ENCODE measurements around the gene PDLIM3.

GRCh38 chr4:185540487-185541120 is 5.3 kb upstream of the PDLIM3 start:
- TF ChIP-seq ZFP30 (CRISPR knock-in tag; IDR thresholded peaks at IDR 0.05; ENCODE audit: borderline replicate concordance) = no peak
- no peak for TF ChIP-seq RBBP5 (IDR thresholded peaks at IDR 0.05; ENCODE audit: borderline replicate concordance, insufficient read depth, low read length, poor library complexity, severe bottlenecking)
- TF ChIP-seq UBTF (IDR thresholded peaks at IDR 0.05; ENCODE audit: borderline replicate concordance in 1 of 2, low read depth in 2 of 2, low read length in 2 of 2) = no peak

Measured in K562 (cell line).